Activated T-cell treated with anti-CD3 and anti-CD28 coated beads for 1 hour (primary cell): ENCODE data around the gene ARMH2.
"Not testable (repeated sequence)": the region's sequence is repeated elsewhere in the genome, so short reads cannot be mapped to it uniquely, and the experiment has no call there.

Source experiments
- DNase-seq: peaks from one replicate; pipeline ENCODE4 v3.0.0-alpha.2; 2020; ENCODE audit warnings: low read depth

Gene ARMH2

DNA sequence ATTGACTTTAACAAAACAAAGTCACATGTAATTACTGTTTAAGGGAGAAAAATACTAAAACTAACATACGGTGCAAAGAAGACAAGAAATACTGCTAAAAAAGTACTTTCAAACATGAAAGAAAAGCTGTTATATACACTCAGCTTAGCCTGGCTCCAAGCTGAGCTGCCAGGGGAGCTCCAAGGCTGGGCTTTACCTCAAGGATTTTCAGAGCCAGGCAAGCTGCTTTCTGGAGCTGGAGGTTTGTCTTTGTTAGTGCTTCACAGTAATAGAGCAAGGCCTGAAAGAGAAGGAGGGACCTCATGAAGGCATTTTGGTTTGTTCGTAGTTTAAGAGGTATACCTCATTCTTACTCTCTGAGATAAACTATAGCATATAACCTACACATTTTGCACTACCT, 19.6 kb upstream of the ARMH2 start:
- no peak for DNase-seq

DNA sequence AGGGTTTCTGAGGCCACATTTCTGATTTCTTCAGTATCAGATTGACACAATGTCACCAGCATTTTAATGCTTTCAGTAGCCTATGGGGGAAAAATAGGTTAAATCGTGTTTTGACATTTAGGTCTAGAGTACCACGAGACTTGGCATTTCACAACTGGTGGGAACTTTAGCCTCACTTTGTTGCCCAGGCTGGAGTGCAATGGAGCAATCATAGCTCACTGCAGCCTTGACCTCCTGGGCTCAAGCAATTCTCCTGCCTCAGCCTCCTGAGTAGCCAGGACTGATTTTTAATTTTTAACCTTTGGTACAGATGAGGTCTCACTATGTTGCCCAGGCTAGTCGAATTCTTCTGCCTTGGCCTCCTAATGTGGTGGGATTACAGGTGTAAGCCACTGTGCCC, 11.0 kb upstream of the ARMH2 start:
- DNase-seq, result no peak

DNA sequence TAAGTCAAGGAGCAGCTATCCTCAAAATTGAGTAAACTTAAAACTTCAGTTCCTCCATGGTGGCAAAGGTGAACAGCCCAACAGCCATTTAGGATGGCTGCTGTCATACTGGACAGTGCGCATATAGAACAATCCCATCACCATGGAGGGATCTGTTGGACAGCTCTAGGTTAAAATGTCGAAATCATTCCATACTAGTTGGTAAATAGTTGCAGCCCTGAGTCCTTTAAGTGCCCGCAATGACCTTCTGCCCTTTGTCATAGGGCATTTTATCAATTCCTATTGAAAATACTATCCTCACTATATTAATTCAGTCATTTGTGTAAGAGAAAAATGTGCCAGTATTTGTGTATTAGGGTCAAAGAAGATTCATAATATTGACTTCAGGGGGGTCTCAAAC, 8.9 kb upstream of the ARMH2 start:
- DNase-seq, result no peak

DNA sequence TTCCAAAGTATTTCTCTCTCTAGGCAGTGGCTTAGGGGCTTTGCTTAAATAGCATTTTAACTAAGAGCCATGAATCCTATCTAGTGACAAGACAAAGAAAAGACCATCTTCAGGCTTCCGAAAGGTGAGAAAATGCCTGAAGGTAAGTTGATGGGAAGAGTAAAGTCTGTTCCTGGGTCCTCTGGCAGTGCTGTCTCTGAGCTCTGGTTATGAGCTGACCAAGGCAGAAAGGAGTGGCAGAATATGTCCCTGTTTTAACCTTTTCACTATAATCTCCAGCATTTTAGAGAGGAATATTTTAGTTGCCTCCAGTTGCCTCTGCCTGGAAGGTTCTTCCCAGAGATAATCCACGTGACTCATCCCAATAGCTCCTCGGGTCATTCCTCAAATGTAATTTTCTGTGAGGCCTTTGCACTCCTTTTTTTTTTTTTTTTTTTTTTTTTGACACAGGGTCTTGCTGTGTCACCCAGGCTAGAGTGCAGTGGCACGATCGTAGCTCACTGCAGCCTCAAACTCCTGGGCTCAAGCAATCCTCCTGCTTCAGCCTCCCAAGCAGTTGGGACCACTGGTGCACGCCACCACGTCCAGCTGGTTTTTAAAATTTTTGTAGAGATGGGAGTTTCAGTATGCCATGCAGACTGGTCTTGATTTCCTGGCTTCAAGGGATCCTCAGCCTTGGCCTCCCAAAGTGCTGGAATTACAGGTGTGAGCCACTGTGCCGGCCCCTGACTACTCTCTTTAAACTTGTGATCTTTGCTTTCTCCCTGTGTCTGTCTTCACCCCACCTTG, 3.7 kb upstream of the ARMH2 start:
- DNase-seq, result no peak

DNA sequence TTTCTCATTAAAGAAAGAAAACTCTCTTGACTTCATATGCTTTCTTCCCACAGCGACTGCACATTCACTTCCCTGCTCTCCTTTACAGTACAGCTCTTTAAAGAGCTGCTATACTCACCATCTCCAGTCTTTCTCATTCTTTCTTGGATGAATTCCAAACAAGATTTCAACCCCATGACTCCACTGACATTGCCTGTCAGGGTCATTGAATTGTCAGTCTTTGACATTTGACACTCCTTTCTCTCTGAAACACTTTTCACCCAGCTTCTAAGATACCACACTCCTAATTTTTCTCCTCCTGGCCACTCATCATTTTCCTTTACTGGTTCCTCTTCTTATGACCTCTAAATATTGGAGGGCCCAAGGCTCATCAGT, 811 bp upstream of the ARMH2 start:
- no peak for DNase-seq

DNA sequence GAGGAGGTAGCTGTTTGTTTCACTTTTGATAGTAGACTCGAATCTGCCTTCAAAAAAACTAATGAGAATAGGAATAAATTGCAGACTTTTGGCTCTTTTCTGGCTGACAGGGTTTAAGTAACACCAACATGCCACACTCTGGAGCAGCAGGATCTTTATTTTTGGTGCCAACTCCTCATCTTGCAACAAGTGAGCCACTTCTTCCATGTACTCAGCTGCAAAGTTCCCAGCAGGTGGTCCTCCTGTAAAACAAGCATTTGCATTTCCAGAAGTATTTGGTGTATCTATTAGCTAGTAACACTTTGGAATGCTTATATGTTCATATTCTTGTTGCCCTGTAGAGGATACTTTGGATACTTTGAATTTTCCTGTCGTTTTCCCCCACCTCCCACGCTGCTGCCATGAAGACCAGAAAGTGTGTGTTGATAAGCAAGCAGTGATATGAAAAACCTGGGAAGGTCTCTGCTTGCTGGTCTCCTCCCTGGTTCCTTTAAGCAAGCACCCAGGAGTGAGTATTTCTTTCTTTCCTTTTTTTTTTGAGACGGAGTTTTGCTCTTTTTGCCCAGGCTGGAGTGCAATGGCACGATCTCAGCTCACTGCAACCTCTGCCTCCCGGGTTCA, 1.0 kb downstream of the ARMH2 start:
- DNase-seq, result no peak

DNA sequence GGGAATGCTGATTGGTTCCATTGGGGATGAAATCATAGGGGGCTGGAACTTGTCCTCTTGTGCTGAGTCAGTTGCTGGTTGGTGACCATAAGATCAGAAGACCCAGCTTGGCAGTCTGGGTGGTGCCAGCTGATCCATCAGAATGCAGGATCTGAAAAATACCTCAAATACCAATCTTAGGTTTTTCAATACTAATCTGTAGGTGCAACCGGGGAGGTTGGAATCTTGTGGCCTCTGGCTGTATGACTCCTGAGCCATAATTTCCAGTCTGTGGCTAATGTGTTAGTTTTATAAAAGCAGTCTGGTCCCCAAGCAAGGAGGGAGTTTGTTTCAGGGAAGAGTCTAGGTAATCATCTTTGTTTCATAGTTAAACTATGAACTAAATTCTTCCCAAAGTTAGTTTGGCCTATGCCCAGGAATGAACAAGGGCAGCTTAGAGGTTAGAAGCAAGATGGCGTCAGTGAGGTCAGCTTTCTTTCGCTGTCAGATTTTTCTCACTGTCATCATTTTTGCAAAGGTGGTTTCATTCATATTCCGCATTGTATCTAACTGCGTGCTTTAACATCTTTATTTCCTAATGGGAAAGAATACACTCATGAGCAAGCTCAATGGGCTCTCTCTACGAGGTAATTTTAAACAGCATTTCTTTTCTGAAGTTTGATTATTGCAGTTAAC, 2.0 kb downstream of the ARMH2 start:
- no peak for DNase-seq

DNA sequence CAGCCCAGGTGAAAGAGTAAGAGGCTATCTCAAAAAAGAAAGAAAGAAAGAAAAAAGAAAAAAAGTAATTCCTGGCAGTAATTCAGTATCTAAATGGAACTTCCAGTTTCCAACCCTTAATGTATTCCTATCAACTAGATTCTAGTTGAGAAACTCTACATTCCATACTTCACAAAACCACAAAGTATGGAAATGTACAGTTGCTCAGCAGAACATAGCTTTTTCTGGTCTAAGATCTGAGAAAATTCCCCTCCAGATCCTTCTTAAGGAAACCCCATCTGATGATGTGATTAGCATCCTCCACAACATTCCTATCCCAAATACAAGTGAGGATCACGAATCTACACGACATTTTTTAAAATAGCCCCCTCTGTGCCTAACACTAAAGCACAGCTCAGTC, 3.6 kb downstream of the ARMH2 start:
- DNase-seq, result no peak

DNA sequence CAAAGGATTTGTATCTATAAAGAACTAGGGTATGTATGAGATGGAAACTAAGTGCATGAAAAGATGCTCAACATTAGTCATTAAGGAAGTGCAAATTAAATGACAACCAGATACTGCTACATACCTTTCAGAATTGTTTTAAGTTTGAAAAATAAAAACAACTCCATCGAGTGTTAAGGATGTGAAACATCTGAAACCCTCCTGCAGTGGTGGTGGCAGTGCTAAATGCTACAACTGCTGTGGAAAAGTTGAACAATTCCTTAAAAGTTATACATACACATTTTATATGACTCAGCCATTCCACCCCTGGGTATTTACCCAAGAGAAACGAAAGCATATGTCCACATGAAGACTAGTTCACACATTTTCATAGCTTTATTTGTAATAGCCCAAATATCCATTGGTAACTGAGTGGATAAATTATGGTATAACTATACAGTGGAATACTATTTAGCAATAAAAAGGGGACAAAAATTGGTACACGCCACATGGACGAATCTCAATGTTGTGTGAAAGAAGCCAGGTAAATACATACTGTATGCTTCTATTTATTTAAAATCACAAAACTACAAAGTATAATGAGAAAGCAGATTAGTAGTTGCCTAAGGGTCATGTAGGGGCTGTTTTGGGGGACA, 10.6 kb downstream of the ARMH2 start:
- DNase-seq, result no peak

DNA sequence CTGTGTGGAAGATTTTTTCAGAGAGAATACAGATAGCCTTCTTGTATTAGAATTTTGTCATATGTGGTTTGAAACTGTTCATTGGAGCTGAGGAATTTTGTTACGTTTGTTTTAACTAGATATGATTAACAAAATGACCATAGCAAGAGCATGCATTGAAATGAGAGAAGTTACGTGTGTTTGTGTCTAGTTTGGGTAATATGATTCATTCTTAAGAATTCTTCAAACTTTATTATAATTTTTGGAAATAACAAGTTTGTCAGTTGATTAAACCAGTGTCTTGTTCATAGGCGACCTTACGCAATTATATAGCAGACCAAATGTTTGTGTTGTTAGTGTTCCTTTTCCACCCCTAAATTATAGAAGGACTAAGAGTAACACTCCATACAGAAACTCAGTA, 18.5 kb downstream of the ARMH2 start:
- DNase-seq, result no peak

DNA sequence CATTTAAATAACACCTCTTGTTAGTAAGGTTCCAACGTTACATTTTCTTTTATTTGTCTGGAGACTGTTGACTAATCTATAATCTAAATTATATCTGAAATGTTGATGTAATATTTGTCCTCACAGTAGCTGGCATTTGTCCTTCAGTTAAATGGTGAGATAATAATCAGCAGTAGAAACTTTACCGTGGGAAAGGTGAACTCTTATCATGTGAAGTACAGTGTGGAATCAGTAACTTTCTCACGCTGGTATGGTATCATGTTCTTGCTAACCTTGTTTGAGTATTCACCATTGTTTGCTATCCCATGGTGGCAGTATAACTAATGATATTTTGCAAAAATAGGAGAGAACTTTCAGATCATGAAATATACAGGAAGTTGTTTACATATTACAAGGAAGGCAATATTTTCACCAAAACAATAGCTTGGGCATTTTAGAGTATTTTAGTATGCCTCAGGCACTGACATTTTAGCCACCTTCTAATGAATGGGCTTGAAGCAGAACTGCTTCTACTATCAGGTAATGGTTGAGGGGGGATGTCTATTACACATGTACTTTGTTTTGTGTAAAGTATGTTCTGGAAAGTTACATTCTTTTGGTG, 19.2 kb downstream of the ARMH2 start:
- no peak for DNase-seq

DNA sequence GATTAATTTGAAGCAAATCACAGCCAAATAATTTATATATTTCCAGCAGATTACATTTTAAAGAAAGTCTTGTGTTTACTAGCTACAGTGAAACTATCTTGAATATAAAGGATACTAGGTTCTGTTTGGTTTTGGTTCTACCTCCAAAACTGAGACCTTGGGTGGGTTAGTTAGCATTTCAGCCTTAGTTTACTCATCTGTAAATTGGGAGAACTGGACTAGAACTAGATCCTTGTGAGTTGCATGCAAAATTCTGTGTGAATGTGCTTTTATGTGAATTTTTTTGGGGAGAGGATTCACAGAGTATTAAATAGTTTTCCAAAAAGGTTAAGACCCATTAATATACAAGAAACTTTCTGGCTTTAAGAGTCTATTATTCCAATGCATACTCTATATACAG, 19.8 kb downstream of the ARMH2 start:
- DNase-seq, result no peak

DNA sequence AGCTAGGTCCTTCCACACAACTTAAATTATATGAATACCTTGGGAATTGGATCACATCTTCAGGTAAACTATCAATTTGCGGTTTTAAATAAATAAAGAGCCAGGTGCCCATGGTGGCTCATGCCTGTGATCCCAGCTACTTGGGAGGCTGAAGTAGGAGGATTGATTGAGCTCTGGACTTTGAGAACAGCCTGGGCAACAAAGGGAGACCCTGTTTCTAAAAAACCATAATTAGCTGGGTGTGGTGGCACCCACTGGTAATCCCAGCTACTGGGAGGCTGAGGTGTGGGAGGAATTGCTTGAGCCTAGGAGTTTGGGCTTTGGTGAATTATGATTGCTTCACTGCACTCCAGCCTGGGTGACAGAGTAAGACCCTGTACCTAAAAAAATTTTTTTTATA, 20.6 kb downstream of the ARMH2 start:
- DNase-seq, result no peak

DNA sequence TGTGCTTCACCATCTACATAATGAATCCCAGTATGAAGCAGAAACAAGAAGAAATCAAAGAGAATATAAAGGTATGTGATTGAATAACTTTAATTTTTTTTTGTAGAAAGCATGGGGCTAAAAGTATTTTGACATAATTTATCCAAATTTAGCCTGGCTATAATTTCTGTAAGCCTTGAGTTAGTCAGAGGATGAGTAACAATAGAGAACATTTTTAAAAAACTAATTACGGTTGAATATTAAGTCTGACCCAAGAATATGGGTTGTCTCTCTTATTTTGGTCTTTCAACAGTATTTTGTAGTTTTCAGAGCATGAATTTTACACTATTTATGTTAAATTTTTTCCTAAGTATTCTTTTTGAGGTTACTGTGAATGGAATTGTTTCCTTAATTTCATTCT, 21.5 kb downstream of the ARMH2 start:
- no peak for DNase-seq

DNA sequence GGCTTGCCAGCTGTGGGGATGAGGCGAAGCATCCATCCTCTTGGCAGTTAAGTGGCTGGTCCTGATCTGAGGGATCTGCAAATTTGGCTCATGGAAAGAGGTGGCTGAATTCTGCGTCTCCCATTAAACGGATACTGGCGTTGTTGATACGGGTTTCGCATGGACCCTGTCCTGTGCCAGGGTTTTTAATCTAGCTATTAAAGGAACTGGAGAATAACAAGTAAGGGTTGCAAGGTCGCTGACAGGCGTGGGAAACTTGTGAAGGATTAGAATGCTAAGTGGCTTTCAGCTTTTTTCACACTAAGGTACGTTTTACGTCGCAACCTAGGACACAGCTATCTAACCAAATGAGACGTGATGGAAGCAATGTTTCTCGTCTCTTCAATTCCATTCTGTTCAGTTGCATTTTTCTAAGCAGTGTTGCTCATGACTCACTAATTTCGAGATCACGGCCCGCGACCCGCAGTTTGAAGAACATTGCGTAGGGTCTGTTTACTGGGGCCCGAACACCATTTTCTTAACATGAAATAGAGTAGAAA, 23.1 kb downstream of the ARMH2 start:
- no peak for DNase-seq

DNA sequence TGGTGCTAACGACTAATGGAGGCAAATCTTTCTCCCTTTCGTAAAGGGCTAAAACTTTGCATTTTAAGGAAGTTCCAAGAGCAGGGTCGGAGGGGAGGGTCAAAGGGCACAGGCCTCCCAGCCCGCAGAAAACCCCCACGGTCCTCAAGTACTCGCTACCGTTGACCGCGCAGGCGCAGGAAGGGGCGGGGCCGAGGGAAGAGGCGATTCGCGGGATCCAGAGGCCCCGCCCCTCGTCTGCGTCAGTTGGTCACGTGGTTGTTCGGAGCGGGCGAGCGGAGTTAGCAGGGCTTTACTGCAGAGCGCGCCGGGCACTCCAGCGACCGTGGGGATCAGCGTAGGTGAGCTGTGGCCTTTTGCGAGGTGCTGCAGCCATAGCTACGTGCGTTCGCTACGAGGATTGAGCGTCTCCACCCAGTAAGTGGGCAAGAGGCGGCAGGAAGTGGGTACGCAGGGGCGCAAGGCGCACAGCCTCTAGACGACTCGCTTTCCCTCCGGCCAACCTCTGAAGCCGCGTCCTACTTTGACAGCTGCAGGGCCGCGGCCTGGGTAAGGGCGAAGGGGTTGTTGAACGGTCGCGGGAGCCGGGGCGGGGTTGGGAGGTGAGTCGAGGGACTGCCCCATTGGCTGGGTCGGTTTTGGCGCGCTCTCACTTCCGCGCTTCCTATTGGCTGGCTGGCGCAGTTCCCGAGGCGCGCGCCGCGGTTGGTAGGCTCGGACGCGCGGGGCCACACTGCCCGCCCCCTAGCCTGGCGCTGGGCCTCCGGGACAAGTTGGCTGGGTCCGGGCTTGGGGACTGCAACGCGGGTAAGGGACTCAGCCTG, 23.8 kb downstream of the ARMH2 start, which contains the start of gene GMNN:
Gene GMNN (plus strand): TSS at position 242 of the 824 bp plus-strand sequence. CDS start 2,310 bp downstream, outside the sequence.
- peak; percentile 99 for DNase-seq

DNA sequence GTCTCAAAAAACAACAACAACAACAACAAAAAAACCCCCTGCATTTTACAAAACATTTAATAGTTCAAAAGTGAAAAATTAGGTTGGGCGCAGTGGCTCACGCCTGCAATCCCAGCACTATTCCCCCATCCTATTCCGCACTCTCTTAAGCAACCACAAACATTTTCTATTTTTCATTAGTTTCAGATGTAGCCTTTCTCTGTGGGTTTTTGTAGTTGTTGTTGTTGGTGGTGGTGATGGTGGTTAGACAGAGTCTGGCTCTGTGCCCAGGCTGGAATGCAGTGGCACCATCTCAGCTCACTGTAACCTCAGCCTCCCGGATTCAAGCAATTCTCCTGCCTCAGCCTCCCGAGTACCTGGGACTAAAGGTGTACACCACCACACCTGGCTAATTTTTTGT, 30.4 kb downstream of the ARMH2 start:
- no peak for DNase-seq

DNA sequence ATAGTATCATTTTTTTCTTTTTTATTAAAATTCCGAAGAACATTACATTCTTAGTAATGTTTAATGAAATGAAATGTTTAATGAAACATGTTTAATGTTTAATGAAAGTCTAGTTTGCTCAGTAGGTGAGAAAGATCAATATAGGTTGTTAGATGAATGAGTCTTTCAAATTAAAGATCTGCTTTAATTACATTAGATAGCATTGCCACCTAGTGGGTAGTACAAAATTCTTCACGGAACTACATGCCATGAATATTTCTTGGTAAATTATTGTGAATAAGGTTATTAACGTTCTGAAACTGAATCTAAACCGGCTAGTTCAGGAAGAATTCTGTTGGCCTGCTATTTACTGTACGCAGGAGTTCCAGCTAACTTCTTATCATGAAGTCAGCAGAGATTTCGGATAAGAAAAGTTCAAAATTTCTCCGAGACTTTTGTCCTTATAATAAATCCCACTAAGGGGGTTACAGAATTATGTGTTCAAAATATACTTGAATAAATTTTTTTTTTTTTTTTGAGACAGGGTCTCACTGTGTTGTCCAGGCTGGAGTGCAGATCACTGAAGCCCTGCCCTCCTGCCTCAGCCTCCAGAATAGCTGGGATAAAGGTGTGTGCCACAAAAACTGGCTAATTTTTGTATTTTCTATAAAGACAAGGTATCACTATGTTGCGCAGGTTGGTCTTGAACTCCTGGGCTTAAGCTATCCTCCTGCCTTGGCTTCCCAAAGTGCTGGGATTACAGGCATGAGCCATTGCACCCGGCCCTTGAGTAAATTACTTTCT, 31.8 kb downstream of the ARMH2 start:
- no peak for DNase-seq

DNA sequence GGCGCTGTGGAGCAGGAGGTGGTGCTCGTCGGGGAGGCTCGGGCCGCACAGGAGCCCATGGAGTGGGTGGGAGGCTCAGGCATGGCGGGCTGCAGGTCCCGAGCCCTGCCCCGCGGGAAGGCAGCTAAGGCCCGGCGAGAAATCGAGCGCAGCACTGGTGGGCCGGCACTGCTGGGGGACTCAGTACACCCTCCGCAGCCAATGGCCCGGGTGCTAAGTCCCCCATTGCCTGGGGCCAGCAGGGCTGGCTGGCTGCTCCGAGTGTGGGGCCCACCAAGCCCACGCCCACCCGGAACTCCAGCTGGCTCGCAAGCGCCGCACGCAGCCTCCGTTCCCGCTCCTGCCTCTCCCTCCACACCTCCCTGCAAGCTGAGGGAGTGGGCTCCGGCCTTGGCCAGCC, 32.7 kb downstream of the ARMH2 start:
- DNase-seq, result not testable (repeated sequence)
